Kidney capillary endothelial cell (primary cell): ENCODE results near the gene ZP1.

Experiments used
- DNase-seq: peaks from one replicate; pipeline ENCODE4 v3.0.0-alpha.2; 2018; ENCODE audit warnings: low spot score

The ZP1 gene

DNA sequence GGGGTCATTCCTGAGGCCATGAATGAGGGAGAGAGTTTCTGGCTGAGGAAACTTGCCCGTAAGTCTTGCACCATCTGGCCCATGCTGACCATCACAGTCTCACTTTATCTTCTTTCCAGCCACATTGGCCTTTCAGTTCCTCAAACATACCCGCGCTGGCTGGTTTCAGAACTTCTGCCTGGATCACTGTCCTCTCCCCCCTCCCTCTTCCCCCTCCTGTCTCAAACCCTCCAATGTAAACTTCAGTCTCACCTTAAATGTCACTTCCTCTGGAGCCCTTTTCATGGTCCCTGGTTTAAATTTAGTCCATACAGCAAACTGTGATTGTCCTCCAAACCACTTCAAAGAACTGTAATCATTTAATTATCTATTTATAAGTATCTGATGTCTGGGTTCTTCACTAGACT, 42.9 kb downstream of the ZP1 start:
- no peak for DNase-seq

DNA sequence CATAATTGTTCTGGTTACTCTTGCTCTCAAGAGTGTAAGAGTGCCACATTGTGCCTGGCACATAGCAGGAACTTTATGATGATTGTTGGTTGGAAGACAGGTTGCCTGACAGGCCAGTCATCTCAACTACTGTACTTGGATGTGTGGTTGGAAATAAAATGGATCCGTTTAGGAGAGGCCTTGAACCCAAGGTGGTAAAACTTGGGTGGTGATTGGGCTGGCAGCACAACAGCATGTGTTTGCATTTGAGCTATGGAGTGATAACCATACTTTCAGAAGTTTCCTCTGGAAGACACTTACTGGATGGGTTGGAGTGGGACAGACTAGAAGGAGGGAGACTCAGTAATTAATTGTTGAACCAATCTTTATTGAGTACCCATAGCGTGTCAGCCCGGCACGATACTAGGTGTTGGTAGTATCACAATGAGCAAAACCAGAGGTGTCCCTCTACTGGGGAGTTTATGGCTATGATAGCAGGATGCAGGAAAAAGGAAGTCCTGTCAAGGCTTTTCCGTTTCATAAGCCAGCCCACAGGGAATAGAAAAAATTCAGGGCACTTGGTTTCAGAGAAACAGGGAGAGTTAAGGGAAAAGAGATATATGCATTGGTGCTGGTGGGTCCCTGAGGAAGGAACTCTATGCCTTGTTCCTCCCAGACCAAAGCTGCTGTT, 43.5 kb downstream of the ZP1 start:
- DNase-seq = peak; percentile 63

DNA sequence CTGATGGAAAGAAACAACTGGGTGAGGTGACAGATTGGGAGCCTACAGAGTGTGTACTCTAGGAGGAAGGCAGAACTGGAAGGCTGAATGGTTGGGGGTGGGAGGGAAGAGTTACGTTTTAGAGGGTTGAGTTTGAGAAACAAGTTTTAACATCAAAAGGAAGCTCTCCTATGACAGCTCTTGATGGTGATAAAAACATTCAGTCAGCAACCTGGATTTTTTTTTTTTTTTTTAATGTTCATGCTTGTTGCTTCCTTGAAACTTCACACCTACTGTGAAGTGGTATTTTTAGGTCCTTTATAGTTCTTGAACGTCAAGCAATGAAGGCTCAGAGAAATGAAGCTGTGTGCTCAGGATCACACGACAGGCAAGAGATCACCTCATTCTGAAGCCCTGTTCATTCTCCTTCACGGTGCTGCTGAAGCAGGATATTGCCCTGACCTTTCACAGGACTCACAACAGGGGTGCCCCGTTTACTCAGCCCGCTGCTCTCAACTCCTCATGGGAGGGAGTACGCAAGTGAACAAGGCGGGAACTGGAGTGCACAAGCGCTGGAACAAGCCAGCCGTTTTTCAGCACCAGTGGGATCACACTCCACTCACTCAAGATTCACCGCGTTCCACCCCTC, 45.0 kb downstream of the ZP1 start:
- no peak for DNase-seq

- no peak for DNase-seq
Measured at GRCh38 chr11:60912851-60913528, 45.6 kb downstream of the ZP1 start.

GRCh38 chr11:60913793-60914632, 46.7 kb downstream of the ZP1 start, which contains the start of gene TMEM109:
TMEM109 (plus strand) TSS chr11:60914158; CDS start chr11:60919694, 5,536 bp downstream.
- DNase-seq = peak; percentile 87

DNA sequence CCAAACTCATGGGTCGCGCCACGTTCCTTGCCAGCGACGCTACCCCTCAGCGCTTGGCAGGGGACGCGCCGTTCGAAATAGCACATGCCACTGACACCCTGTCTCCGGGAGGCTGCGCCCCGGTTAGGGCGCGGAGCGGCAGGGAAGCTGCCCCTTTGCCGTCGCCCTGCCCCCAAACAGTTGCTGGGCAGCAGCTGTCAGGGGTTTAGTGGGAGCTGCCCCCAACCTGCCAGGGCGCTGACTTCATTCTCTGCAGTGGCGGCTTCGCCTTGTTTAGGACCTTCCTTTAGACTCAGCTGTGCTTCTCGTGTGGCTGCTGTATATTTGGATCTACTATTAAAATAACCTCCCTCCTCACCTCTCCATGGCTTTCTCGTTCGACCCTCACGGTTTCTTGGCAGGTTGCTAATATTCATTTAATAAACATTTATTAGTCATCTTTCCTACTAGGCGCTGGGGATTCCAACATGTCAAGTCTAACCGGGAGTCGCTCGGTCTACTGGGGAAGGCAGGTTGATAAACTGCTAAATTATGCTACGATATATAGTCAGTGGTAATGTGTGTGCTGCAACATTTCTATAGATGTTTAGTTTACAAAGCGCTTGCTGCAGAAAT, 47.4 kb downstream of the ZP1 start:
- DNase-seq = no peak

GRCh38 chr11:60915248-60915914, 48.0 kb downstream of the ZP1 start:
- DNase-seq = peak; percentile 72

DNA sequence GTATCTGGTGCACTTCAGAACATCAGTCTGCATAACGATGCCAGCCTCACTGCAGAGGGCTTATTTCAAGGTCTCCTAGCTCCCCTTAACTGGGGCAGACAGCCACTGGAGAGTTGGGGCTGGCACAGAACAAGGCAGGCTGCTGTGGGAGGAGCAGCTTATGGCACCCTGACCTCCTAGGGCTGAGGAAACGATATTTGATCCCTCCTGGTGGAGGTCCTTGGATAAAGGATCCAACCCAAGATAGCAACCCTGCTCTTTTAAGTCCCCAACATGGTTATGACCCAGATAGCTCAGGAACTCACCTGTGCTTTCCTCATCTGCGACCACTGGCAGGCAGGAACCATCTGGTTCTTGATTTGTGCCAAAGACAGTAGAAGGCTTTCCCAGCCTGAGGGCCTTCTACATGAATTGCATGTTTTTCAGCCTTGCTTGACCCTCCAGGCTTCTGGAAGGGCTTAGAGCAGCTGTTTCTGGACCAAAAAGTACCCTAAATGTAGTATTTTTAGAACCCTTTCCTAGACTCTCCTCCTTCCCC, 49.4 kb downstream of the ZP1 start:
- DNase-seq = no peak

GRCh38 chr11:60917267-60917666, 49.9 kb downstream of the ZP1 start:
- DNase-seq = no peak

DNA sequence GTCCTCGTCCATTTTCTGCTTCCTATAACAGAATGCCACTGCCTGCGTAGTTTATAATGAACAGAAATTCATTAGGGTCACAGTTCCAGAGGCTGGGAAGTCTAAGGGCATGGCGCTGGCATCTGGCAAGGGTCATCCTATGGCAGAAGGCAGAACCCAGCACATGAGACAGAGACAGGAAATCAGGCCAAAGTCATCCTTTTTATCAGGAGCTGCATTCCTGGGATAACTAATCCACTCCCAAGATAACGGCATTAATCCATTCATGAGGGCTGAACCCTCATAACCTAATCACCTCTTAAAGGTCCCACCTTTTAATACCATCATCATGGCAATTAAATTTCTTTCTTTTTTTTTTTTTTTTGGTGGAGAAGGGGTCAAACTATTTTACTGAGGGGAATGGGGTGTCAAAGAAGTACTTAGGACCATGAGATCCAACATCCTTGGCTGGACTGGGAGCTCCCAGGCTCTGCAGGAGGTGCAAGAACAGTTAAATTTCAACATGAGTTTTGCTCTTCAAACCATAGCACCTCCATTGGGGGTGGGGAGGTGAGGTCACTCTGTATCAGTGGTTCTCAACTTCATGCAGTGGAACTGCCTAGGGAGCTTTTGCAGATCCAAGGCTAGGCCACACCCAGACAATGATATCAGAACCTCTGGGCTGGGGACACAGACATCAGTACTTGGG, 51.1 kb downstream of the ZP1 start:
- no peak for DNase-seq

GRCh38 chr11:60918939-60919265, 51.6 kb downstream of the ZP1 start:
- DNase-seq = peak; percentile 40

DNA sequence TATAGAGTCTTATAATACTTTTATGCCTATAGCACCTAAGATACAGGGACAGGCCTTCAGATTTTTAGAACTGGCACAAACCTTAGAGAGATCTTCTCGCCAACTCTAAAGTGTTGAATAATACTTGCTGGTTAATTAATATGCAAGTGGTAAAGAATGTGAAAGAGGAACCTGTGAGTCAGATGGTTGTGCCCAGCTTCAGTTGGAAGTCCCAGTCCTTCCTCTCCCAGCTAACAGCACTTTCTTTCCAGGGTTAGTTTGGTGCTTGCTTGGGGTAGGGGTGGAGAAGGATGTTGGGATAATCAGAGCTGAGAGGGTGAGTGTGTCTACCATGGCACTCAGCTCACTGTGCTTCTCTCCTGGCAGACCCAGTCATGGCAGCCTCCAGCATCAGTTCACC, 52.0 kb downstream of the ZP1 start:
- no peak for DNase-seq

- no peak for DNase-seq
Measured at GRCh38 chr11:60919956-60920355, 52.6 kb downstream of the ZP1 start.

GRCh38 chr11:60921259-60921658, 53.9 kb downstream of the ZP1 start:
- no peak for DNase-seq

DNA sequence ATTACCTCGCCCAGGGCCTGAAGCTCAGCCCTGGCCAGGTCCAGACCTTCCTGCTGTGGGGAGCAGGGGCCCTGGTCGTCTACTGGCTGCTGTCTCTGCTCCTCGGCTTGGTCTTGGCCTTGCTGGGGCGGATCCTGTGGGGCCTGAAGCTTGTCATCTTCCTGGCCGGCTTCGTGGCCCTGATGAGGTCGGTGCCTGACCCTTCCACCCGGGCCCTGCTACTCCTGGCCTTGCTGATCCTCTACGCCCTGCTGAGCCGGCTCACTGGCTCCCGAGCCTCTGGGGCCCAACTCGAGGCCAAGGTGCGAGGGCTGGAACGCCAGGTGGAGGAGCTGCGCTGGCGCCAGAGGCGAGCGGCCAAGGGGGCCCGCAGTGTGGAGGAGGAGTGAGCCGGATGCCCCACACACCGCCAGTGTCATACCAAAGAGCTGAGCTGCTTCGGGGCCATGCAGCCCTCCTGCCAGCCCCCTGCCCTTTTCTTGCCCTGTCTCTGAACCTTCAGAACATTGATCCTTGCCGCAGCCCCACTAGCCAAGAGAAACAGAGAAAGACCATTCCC, 54.5 kb downstream of the ZP1 start:
- no peak for DNase-seq

DNA sequence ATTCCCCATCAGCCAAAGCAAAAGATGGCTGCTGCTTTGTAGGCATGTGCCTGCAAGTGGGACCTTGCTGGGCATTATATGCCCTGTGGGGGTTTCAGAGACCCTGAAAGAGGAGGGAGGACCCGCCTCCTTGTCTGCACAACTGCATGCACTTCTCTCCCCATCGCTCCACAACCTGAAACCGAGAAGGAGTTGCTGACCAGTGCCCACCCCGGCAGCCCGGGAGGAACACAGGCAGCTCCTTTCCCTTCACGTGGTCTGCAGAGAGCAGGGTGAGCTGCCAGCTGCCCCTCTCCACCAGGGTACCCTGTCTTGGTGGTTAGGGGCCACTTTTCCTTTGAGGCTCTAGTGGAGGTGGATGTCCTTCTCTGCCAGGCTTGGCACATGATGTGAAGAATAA, 55.6 kb downstream of the ZP1 start:
- DNase-seq = no peak

DNA sequence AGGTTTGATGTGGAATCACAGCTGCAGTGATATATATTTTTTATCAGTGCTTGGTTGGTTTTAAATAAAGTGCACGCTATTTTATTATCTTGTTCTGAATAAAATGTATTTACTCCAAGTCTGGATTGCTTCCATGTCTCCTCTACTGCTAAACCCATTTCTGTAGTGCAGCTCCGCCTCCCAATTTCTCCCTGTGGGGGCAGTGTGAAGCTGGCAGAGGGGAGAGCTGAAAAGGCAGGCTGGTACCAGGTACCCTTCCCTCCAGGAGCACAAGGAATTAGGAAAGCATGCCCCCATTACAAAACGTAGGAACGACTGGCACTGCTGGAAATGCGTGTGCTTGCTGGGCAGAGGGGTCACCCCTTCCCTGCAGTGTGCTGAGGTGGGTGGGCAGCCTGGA, 56.0 kb downstream of the ZP1 start:
- no peak for DNase-seq

DNA sequence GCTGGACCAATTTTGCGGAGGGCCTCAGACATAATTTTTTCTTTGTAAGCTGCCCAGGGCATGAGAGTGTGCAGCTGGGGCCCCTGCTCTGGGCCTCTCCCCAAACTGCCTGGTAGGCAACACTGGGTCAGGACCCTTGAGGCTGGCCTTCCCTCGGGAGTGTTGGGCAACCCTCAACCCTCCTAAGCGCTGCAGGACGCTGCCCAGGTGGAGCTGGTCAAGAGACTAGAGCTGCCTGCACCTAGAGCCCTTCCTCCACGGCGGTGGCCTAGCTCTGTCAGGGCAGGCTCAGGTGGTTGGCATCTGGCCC, 56.4 kb downstream of the ZP1 start:
- DNase-seq = no peak

GRCh38 chr11:60924110-60924905, 57.0 kb downstream of the ZP1 start, which contains the start of gene TMEM132A:
TMEM132A (plus strand) TSS chr11:60924460; CDS start chr11:60924634, 174 bp downstream.
- DNase-seq = peak; percentile 56
